ENCODE results near the gene UBL4A.
A peak's percentile ranks its signal among the peaks of the same experiment; 100 is the strongest.

The UBL4A gene

DNA sequence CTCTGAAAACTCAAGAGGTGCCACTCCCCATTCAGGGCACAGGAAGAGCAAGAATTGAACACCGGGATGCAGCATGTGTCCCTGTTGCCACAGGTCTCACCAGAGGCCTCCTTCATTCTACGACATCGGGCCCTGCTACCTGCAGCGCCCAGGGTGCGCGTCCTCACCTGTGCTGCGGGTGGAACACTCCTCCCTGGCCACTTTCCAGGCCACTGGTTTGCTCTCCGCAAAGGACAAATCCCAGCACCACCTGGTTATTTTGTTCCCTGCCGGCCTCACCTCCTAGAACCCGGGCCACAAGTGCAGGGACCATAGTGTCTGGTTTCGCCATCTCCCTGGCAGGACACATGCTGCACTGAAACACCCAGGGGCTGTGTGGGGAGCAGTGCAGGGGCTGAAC lies 43.9 kb upstream of the UBL4A start:
- no peak for DNase-seq (ENCODE audit: low read depth)

DNA sequence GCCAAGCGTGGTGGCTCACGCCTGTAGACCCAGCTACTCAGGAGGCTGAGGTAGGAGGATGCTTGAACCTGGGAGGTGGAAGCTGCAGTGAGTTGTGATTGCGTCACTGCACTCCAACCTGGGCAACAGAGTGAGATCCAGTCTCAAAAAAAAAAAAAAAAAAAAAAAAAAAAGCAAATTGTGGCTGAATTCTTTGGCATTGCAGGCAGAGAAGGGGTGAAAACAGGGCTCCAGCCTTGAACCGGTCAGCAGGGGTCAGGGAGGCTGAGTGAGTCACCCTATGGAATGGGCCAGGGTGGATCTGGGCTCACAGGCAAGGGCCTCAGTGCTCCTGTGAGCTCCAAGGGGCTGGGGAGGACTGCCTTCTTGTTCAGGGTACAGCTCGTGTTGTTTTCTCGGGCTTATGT lies 42.8 kb upstream of the UBL4A start:
- H3K4me3 ChIP-seq (ENCODE audit: low read depth, low read length), result no peak overlapping the region
- TF ChIP-seq, protein P1, sequence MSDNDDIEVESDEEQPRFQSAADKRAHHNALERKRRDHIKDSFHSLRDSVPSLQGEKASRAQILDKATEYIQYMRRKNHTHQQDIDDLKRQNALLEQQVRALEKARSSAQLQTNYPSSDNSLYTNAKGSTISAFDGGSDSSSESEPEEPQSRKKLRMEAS (IDR thresholded peaks at IDR 0.05; ENCODE audit: low read depth, low read length), result no peak
- TF ChIP-seq, protein P2, sequence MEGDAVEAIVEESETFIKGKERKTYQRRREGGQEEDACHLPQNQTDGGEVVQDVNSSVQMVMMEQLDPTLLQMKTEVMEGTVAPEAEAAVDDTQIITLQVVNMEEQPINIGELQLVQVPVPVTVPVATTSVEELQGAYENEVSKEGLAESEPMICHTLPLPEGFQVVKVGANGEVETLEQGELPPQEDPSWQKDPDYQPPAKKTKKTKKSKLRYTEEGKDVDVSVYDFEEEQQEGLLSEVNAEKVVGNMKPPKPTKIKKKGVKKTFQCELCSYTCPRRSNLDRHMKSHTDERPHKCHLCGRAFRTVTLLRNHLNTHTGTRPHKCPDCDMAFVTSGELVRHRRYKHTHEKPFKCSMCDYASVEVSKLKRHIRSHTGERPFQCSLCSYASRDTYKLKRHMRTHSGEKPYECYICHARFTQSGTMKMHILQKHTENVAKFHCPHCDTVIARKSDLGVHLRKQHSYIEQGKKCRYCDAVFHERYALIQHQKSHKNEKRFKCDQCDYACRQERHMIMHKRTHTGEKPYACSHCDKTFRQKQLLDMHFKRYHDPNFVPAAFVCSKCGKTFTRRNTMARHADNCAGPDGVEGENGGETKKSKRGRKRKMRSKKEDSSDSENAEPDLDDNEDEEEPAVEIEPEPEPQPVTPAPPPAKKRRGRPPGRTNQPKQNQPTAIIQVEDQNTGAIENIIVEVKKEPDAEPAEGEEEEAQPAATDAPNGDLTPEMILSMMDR (IDR thresholded peaks at IDR 0.05; ENCODE audit: low read depth, low read length), result no peak
- no peak for TF ChIP-seq POLR2A (IDR thresholded peaks at IDR 0.05; ENCODE audit: extremely low read depth, insufficient read length)
- TF ChIP-seq MYC (IDR thresholded peaks at IDR 0.05; ENCODE audit: low read depth, low read length), result no peak
- no peak for DNase-seq (ENCODE audit: low read depth)

More for the DNA sequence above, 43.9 kb upstream of the UBL4A start:
- TF ChIP-seq, protein P1 (IDR thresholded peaks at IDR 0.05; ENCODE audit: low read depth, low read length), result no peak
- TF ChIP-seq POLR2A (IDR thresholded peaks at IDR 0.05; ENCODE audit: extremely low read depth, insufficient read length), result no peak
- TF ChIP-seq MYC (IDR thresholded peaks at IDR 0.05; ENCODE audit: low read depth, low read length), result no peak
- TF ChIP-seq, protein P2 (IDR thresholded peaks at IDR 0.05; ENCODE audit: low read depth, low read length), result no peak
- no peak overlapping the region for H3K4me3 ChIP-seq (ENCODE audit: low read depth, low read length)

DNA sequence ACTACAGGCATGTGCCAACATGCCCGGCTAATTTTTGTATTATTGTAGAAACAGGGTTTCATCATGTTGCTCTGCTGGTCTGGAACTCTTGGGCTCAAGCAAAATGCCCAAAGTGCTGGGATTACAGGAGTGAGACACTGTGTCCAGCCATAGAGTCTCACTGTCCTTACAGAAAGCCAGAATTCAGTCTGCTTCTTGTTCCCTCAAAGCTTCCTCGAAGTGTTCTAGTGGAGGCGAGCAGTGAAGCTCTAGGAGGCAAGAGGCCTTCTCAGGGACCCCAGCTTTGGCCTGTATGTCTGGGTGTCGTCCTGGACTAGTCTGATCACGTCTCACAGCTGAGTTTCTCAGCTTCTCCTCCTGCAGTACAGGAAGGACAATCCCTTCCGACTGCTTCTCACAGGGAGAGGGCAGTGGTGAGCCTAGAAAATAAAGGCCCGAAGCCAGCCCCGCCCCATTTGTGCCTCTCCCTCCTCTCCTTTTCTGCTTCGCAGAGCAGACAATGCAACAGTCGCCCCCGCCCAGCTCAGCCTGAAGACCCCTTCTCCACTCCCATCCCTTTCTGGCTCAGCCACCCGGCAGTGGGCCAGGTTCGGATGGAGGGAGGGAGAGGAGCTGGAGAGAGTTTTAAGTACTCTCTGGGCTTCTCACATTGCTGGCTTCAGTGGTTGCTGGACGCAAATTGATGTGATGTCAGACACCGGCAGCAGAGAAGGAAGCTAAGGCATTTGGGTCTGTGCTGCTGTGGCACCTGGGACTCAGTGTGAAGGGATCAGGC lies 40.7 kb upstream of the UBL4A start:
- H3K4me3 ChIP-seq (ENCODE audit: low read depth, low read length), result no peak overlapping the region
- DNase-seq (ENCODE audit: low read depth), result peak; percentile 77
- no peak for TF ChIP-seq MYC (IDR thresholded peaks at IDR 0.05; ENCODE audit: low read depth, low read length)
- peak; percentile 16 for TF ChIP-seq POLR2A (IDR thresholded peaks at IDR 0.05; ENCODE audit: extremely low read depth, insufficient read length)
- TF ChIP-seq, protein P2 (IDR thresholded peaks at IDR 0.05; ENCODE audit: low read depth, low read length), result peak; percentile 53
- TF ChIP-seq, protein P1 (IDR thresholded peaks at IDR 0.05; ENCODE audit: low read depth, low read length), result no peak

DNA sequence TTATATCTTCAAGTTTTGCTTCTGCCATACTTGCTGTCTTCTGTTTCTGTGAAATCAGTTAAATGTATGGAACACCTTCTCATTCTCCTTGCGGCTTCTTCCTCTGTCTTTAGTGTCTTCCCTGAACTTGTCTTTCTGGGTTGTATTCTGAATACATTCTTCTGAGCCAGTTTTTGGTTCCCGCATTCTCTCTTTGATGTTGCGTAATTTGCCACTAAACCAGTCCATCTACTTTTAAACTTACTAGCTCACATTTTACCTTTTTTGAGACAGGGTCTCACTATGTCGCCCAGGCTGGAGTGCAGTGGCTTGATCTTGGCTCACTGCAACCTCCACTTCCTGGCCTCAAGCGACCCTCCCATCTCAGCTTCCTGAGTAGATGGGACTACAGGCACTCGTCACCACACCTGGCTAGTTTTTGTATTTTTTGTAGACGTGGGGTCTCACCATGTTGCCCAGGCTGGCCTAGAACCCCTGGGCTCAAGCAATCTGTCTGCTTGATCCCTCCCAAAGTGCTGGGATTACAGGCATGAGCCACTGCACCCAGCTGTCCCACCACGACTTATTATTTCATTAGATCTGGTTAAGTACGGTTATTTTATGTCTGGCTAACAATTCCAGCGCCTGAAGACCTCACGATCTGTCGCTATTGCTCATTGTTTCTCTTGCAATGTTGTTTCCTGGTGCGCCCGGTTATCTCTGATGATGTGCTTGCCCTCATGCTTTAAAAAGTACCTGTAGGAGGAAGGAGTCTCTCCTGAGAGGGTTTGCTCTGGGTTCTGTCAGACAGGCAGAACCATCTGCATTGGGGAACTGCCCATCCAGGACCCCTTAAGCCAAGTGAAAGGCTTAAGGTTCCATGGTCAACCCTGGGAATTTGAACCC lies 39.4 kb upstream of the UBL4A start:
- H3K4me3 ChIP-seq (ENCODE audit: low read depth, low read length), result no peak overlapping the region
- no peak for DNase-seq (ENCODE audit: low read depth)
- TF ChIP-seq MYC (IDR thresholded peaks at IDR 0.05; ENCODE audit: low read depth, low read length) (no peak), POLR2A (IDR thresholded peaks at IDR 0.05; ENCODE audit: extremely low read depth, insufficient read length) (no peak)
- TF ChIP-seq, protein P2 (IDR thresholded peaks at IDR 0.05; ENCODE audit: low read depth, low read length), result no peak
- TF ChIP-seq, protein P1 (IDR thresholded peaks at IDR 0.05; ENCODE audit: low read depth, low read length), result no peak

DNA sequence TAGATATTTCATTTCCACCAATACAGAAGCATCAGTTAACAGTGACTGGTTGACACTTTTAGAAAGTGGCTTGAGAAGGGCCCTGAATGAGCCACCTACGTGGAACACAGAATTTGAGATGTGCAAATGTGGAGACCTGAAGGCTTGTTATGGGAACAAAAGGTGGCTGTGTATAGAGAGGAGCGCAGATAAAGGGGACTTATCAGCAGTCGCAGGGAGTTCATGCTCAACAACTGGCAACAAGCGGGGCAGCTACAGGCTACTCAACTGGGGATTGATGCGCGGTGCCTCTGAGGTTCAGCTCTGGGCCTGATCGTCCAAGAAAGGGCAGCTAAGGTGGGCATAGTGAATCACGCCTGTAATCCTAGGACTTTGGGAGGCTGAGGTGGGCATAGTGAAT lies 33.0 kb upstream of the UBL4A start:
- H3K4me3 ChIP-seq (ENCODE audit: low read depth, low read length), result no peak overlapping the region
- TF ChIP-seq, protein P2 (IDR thresholded peaks at IDR 0.05; ENCODE audit: low read depth, low read length), result no peak
- TF ChIP-seq MYC (IDR thresholded peaks at IDR 0.05; ENCODE audit: low read depth, low read length) (no peak), POLR2A (IDR thresholded peaks at IDR 0.05; ENCODE audit: extremely low read depth, insufficient read length) (no peak)
- TF ChIP-seq, protein P1 (IDR thresholded peaks at IDR 0.05; ENCODE audit: low read depth, low read length), result no peak
- DNase-seq (ENCODE audit: low read depth), result no peak

All from NB4 (cell line).